Spleen (tissue), 11 donors: ENCODE results near the gene TAF4. TPM values are rescaled to one million over a fixed set of nuclear protein-coding genes. Genes with fewer than 3 reads are reported as not detected.
"Not testable (repeated sequence)": the region's sequence is repeated elsewhere in the genome, so short reads cannot be mapped to it uniquely, and the experiment has no call there.

Source experiments
- DNase-seq: peaks from one replicate; pipeline ENCODE4 v3.0.0-alpha.2; 2020
- H3K27ac ChIP-seq, 8 donors: fragments of 200-600 bp; sonication (generic) in 7 of 8; 1 replicate in 4 of 8; 2 replicates in 4 of 8; pipeline versions ENCODE4 v1.5.0 to v1.8.0; 2016 to 2021; ENCODE audit warnings: inconsistent platforms in 4 of 8, mild to moderate bottlenecking in 4 of 8, moderate library complexity in 1 of 8
- H3K27me3 ChIP-seq, 7 donors: fragments of 200-600 bp; sonication (generic) in 6 of 7; replicated peaks in 1 of 7; 1 replicate in 4 of 7; 2 replicates in 3 of 7; pipeline versions ENCODE4 v1.5.0 to v1.8.0; 2016 to 2021; ENCODE audit warnings: inconsistent platforms in 3 of 7, mild to moderate bottlenecking in 1 of 7
- H3K36me3 ChIP-seq, 6 donors: fragments of 200-600 bp; sonication (generic) in 5 of 6; 1 replicate in 4 of 6; 2 replicates in 2 of 6; pipeline versions ENCODE4 v1.5.0 to v1.8.0; 2016 to 2021; ENCODE audit warnings: inconsistent platforms in 2 of 6
- H3K4me1 ChIP-seq, 6 donors: fragments of 200-600 bp; sonication (generic) in 5 of 6; 1 replicate in 3 of 6; 2 replicates in 3 of 6; pipeline versions ENCODE4 v1.5.0 to v1.8.0; 2016 to 2021; ENCODE audit warnings: inconsistent platforms in 3 of 6
- H3K4me3 ChIP-seq, 8 donors: fragments of 200-600 bp; sonication (generic) in 7 of 8; 1 replicate in 4 of 8; 2 replicates in 4 of 8; pipeline versions ENCODE4 v1.5.0 to v1.8.0; 2016 to 2021; ENCODE audit warnings: inconsistent platforms in 4 of 8, mild to moderate bottlenecking in 4 of 8, moderate library complexity in 2 of 8
- H3K9me3 ChIP-seq, 8 donors: fragments of 200-600 bp; sonication (generic) in 7 of 8; 1 replicate in 4 of 8; 2 replicates in 4 of 8; pipeline versions ENCODE4 v1.5.0 to v1.8.0; 2016 to 2021; ENCODE audit warnings: inconsistent platforms in 4 of 8
- POLR2A ChIP-seq, 3 donors: fragments of 450-650 bp; IDR thresholded peaks; one replicate each; pipeline ENCODE4 v1.5.1; 2017; ENCODE audit warnings: antibody characterized with exemption in 3 of 3, mild to moderate bottlenecking in 1 of 3
- POLR2AphosphoS5 ChIP-seq, 3 donors: sonication (generic); formaldehyde crosslinking; IDR thresholded peaks; one replicate each; pipeline ENCODE4 v1.5.1; 2017; ENCODE audit warnings: antibody characterized with exemption in 3 of 3
- WGBS, 5 donors: extraction: QIAGEN DNeasy Blood & Tissue Kit in 3 of 5; methylation state at CpG; one replicate each; pipeline versions ENCODE4 v1.1.5 to v1.1.7; 2013 to 2018; 5-methylcytosine and 5-hydroxymethylcytosine counted together
- intact Hi-C: fragments of 100-400 bp; cut with DNase I; formaldehyde crosslinking; loops from one replicate; pipeline ENCODE4 v1.15.0; 2023; ENCODE audit warnings: low total_unique reads
- polyA plus RNA-seq, 3 donors: library from polyadenylated mRNA; stranded (reverse); fragments of 200-250 nt; gene quantifications; one replicate each; pipeline ENCODE4 v1.2.1, GENCODE V29; 2013
- total RNA-seq, 7 donors: library from RNA; depleted of rRNA in 3 of 7; stranded (reverse); fragments of >200 nt in 3 of 7; fragmentation: NEBNext Ultra II Directional in 4 of 7; extraction: Animal tissue kit (Norgen Biotek cat#: 25700) in 4 of 7; gene quantifications; one replicate each; pipeline versions ENCODE4 v1.1.0 to v1.2.1, GENCODE V29; 2016 to 2021
- TF ChIP-seq, protein P1 (sequence below), 11 experiments: fragments of 200-600 bp in 7 of 11; fragments of 450-650 bp in 4 of 11; sonication (generic) in 4 of 11; IDR thresholded peaks in 8 of 11; conservative IDR thresholded peaks in 3 of 11; 1 replicate in 7 of 11; 2 replicates in 4 of 11; pipeline versions ENCODE4 v1.4.0 to v1.8.0; 2016 to 2021; ENCODE audit warnings: antibody characterized with exemption in 11 of 11, inconsistent platforms in 4 of 11, mild to moderate bottlenecking in 1 of 11
- donor health status: healthy with polysubstance abuse.
- donor health status: DM: no; HTN: no; CAD: no; lungs with moderate emphysema.
- donor health status: DM: no; HTN: no; CAD: no.
- donor health status: Bipolar disorder and iron deficiency.
- donor health status: healthy.
- donor health status: DM: no; HTN: no; CAD: no.
- donor health status: DM: yes; HTN: yes; CAD: no.

TAF4 gene
- total and polyA plus RNA-seq, 10 donors: 4.3 to 28.3 (median 16.5) TPM

GRCh38 chr20:62083312-62083711, 17.6 kb upstream of the TAF4 start:
- WGBS, 5 donors: 50 to 78% (median 60%) methylated on average over 5 of the region's 5 CpGs
- Histone ChIP-seq H3K4me1 (no peaks in the 10 kb centered on the region), H3K9me3 (peaks cover 0 to 19% (median 7%) of the 10 kb centered on the region in 8 donors), H3K27me3 (peaks cover 0 to 25% (median 0%) of the 10 kb centered on the region in 7 donors), H3K27ac (no peak overlapping the region), H3K4me3 (no peak overlapping the region), H3K36me3 (no peaks in the 10 kb centered on the region)
- intact Hi-C loops: no loop called here
- DNase-seq: no peak
- TF ChIP-seq POLR2AphosphoS5 (IDR thresholded peaks at IDR 0.05) (no peak), POLR2A (IDR thresholded peaks at IDR 0.05) (no peak)
- TF ChIP-seq, protein P1, sequence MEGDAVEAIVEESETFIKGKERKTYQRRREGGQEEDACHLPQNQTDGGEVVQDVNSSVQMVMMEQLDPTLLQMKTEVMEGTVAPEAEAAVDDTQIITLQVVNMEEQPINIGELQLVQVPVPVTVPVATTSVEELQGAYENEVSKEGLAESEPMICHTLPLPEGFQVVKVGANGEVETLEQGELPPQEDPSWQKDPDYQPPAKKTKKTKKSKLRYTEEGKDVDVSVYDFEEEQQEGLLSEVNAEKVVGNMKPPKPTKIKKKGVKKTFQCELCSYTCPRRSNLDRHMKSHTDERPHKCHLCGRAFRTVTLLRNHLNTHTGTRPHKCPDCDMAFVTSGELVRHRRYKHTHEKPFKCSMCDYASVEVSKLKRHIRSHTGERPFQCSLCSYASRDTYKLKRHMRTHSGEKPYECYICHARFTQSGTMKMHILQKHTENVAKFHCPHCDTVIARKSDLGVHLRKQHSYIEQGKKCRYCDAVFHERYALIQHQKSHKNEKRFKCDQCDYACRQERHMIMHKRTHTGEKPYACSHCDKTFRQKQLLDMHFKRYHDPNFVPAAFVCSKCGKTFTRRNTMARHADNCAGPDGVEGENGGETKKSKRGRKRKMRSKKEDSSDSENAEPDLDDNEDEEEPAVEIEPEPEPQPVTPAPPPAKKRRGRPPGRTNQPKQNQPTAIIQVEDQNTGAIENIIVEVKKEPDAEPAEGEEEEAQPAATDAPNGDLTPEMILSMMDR (IDR thresholded peaks at IDR 0.05 in 8 of 11, conservative IDR thresholded peaks at IDR 0.05 in 3 of 11): no peak

GRCh38 chr20:62080249-62080990, 14.7 kb upstream of the TAF4 start:
- intact Hi-C loops: no loop called here
- Histone ChIP-seq H3K4me3 (no peak overlapping the region), H3K36me3 (no peaks in the 10 kb centered on the region), H3K9me3 (peaks cover 0 to 48% (median 25%) of the 10 kb centered on the region in 8 donors), H3K27ac (no peak overlapping the region), H3K4me1 (no peaks in the 10 kb centered on the region), H3K27me3 (peaks cover 0 to 7% (median 0%) of the 10 kb centered on the region in 7 donors)
- TF ChIP-seq POLR2AphosphoS5 (IDR thresholded peaks at IDR 0.05) (no peak), POLR2A (IDR thresholded peaks at IDR 0.05) (no peak)
- TF ChIP-seq, protein P1 (IDR thresholded peaks at IDR 0.05 in 8 of 11, conservative IDR thresholded peaks at IDR 0.05 in 3 of 11): no peak
- DNase-seq: peak; percentile 18
- WGBS, 5 donors: 67 to 72% (median 69%) methylated on average over 15 of the region's 15 CpGs

DNA sequence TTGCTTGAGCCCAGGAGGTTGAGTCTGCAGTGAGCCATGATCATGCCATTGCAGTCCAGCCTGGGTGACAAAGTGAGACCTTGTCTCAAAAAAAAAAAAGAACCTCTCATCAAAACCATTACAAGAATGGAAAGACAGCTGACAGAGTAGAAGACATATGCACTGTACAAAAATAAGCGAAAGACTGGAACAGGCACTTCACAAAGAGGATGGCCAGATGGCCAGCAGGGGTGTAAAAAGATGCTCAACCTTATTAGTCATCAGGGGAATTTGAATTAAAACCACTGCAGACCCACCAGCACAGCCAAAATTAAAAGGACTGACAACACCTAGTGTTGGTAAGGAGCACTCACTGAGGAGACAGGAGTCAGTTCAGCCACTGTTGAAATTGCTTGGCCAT, 13.5 kb upstream of the TAF4 start:
- Histone ChIP-seq H3K4me3 (no peak overlapping the region), H3K27me3 (no peaks in the 10 kb centered on the region), H3K9me3 (peaks cover 0 to 61% (median 37%) of the 10 kb centered on the region in 8 donors), H3K4me1 (no peaks in the 10 kb centered on the region), H3K27ac (no peak overlapping the region), H3K36me3 (no peaks in the 10 kb centered on the region)
- intact Hi-C loops: no loop called here
- 97 to 100% (median 98%) methylated on average over 1 of the region's 1 CpG for WGBS, 5 donors
- TF ChIP-seq, protein P1 (IDR thresholded peaks at IDR 0.05 in 8 of 11, conservative IDR thresholded peaks at IDR 0.05 in 3 of 11): no peak
- no peak for TF ChIP-seq POLR2AphosphoS5 (IDR thresholded peaks at IDR 0.05)
- DNase-seq: peak; percentile 6

DNA sequence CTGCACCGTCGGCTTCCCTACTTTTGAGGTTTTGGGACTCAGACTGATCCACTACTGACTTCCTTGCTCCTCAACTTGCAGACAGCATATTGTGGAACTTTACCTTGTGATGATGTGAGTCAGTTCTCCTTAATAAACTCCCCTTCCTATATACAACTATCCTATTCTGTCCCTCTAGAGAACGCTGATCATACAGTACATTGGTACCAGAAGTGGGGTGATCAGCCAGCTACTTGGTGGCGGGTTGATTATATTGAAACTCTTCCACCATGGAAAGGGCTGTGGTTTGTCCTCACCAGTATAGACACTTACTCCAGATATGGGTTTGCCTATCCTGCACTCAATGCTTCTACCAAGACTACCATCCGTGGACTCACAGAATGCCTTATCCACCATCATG, 7.6 kb upstream of the TAF4 start:
- 90 to 97% (median 93%) methylated on average over 5 of the region's 5 CpGs for WGBS, 5 donors
- Histone ChIP-seq H3K36me3 (no peaks in the 10 kb centered on the region), H3K27me3 (no peaks in the 10 kb centered on the region), H3K9me3 (peaks cover 0 to 60% (median 47%) of the 10 kb centered on the region in 8 donors), H3K4me1 (peaks cover 0 to 2% (median 0%) of the 10 kb centered on the region in 6 donors), H3K4me3 (no peak overlapping the region), H3K27ac (no peak overlapping the region)
- intact Hi-C loops: no loop called here
- no peak for DNase-seq
- TF ChIP-seq, protein P1 (IDR thresholded peaks at IDR 0.05 in 8 of 11, conservative IDR thresholded peaks at IDR 0.05 in 3 of 11): no peak
- no peak for TF ChIP-seq POLR2A (IDR thresholded peaks at IDR 0.05)
- TF ChIP-seq POLR2AphosphoS5 (IDR thresholded peaks at IDR 0.05): no peak

GRCh38 chr20:62071669-62072430, 6.2 kb upstream of the TAF4 start:
- H3K27me3 ChIP-seq, DNase-seq, H3K36me3 ChIP-seq, H3K4me3 ChIP-seq, H3K27ac ChIP-seq, intact Hi-C loops: not testable (repeated sequence)
- Histone ChIP-seq H3K9me3 (peaks cover 0 to 45% (median 43%) of the 10 kb centered on the region in 8 donors), H3K4me1 (peaks cover 11 to 17% (median 14%) of the 10 kb centered on the region in 6 donors)
- 68 to 90% (median 81%) methylated on average over 5 to 8 of the region's 8 CpGs for WGBS, 5 donors
